Uterus (tissue), 2 donors: ENCODE measurements around the gene VSIG4.

Source experiments
- CTCF ChIP-seq, 4 experiments: fragments of 200-600 bp in 2 of 4; fragments of 450-650 bp in 2 of 4; sonication (generic) in 2 of 4; IDR thresholded peaks; one replicate each; pipeline ENCODE4 v1.5.1; 2016 to 2019; ENCODE audit warnings: antibody characterized with exemption in 4 of 4, mild to moderate bottlenecking in 2 of 4, moderate library complexity in 1 of 4
- POLR2A ChIP-seq, 2 donors: fragments of 450-650 bp; IDR thresholded peaks; one replicate each; pipeline ENCODE4 v1.6.1; 2016; ENCODE audit warnings: antibody characterized with exemption in 2 of 2, mild to moderate bottlenecking in 1 of 2, moderate library complexity in 1 of 2

- no peak for TF ChIP-seq CTCF (IDR thresholded peaks at IDR 0.05)
- TF ChIP-seq POLR2A (IDR thresholded peaks at IDR 0.05) = no peak
Observed at GRCh38 chrX:66015152-66015831, 24.6 kb downstream of the VSIG4 start.
